NB4 (cell line): Measurements from ENCODE around the gene NRG3.

Experiments
- CTCF ChIP-seq: IDR thresholded peaks from one replicate; pipeline ENCODE4 v1.5.1; 2012; ENCODE audit warnings: low read depth, low read length
- MAX ChIP-seq: IDR thresholded peaks from 2 replicates; pipeline ENCODE4 v1.6.1; 2011; ENCODE audit warnings: low read depth, low read length
- MYC ChIP-seq: IDR thresholded peaks from 2 replicates; pipeline ENCODE4 v1.6.1; 2011; ENCODE audit warnings: low read depth, low read length
- POLR2A ChIP-seq: IDR thresholded peaks from 2 replicates; pipeline ENCODE4 v1.6.1; 2011; ENCODE audit warnings: mild to moderate bottlenecking; ENCODE audit not compliant: insufficient read length; ENCODE audit errors: extremely low read depth

GRCh38 chr10:82452676-82453075 is 577.7 kb downstream of the NRG3 start:
- no peak for TF ChIP-seq MYC
- TF ChIP-seq CTCF: no peak
- no peak for TF ChIP-seq MAX
- no peak for TF ChIP-seq POLR2A
